ENCODE data around the gene CACHD1.
A peak's percentile ranks its signal among the peaks of the same experiment; 100 is the strongest.

The CACHD1 gene

GRCh38 chr1:64440183-64440826 is 29.6 kb upstream of the CACHD1 start:
- no CpG with 5 or more reads among the region's 7 CpGs for WGBS (ENCODE audit: insufficient coverage, insufficient read length)
- H3K27ac ChIP-seq (ENCODE audit: low read length): no peak overlapping the region
- H3K27me3 ChIP-seq (ENCODE audit: control insufficient read depth, insufficient read depth, low read length): no peaks in the 10 kb centered on the region
- no peaks in the 10 kb centered on the region for H3K36me3 ChIP-seq (ENCODE audit: control insufficient read depth, insufficient read depth, low read length)
- H3K9me3 ChIP-seq (ENCODE audit: control insufficient read depth, insufficient read depth, low read length): no peaks in the 10 kb centered on the region
- H3K4me1 ChIP-seq (ENCODE audit: control insufficient read depth, insufficient read depth, low read length): no peaks in the 10 kb centered on the region
- H3K4me3 ChIP-seq (ENCODE audit: low read length): no peak overlapping the region
- DNase-seq (ENCODE audit: low read depth, low spot score): no peak

GRCh38 chr1:64451440-64451839 is 18.5 kb upstream of the CACHD1 start:
- no peaks in the 10 kb centered on the region; the same call in 1 of the 2 replicates for H3K27me3 ChIP-seq (ENCODE audit: control insufficient read depth, insufficient read depth, low read length)
- H3K4me3 ChIP-seq (ENCODE audit: low read length): no peak overlapping the region
- no peaks in the 10 kb centered on the region for H3K36me3 ChIP-seq (ENCODE audit: control insufficient read depth, insufficient read depth, low read length)
- H3K4me1 ChIP-seq (ENCODE audit: control insufficient read depth, insufficient read depth, low read length): no peaks in the 10 kb centered on the region
- no peak for DNase-seq (ENCODE audit: low read depth, low spot score)
- H3K9me3 ChIP-seq (ENCODE audit: control insufficient read depth, insufficient read depth, low read length): no peaks in the 10 kb centered on the region
- WGBS (ENCODE audit: insufficient coverage, insufficient read length): no CpG with 5 or more reads among the region's 1 CpG
- no peak overlapping the region for H3K27ac ChIP-seq (ENCODE audit: low read length)

DNA sequence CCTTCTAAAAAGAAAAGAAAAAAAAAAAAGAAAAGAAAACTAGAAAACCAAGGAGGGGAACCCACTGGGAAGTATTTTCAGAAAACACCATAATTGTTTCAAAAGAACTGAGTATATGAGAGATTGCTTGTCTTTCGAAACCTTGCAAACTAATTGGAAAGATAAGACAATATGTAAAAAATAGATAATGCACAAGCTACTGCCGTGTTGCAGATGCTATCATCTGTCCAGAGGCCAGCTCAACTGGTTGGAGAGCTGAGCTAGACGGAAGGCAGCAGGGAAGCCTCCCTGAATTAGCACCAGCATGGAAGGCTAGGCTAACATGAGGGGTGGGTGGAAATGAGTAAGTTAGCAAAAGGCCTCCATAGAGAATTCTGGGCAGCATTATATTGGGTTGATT is 16.2 kb upstream of the CACHD1 start:
- H3K27ac ChIP-seq (ENCODE audit: low read length): no peak overlapping the region
- H3K9me3 ChIP-seq (ENCODE audit: control insufficient read depth, insufficient read depth, low read length): no peaks in the 10 kb centered on the region
- no peaks in the 10 kb centered on the region; the same call in 1 of the 2 replicates for H3K27me3 ChIP-seq (ENCODE audit: control insufficient read depth, insufficient read depth, low read length)
- DNase-seq (ENCODE audit: low read depth, low spot score): no peak
- no peaks in the 10 kb centered on the region for H3K36me3 ChIP-seq (ENCODE audit: control insufficient read depth, insufficient read depth, low read length)
- no peak overlapping the region for H3K4me3 ChIP-seq (ENCODE audit: low read length)
- WGBS (ENCODE audit: insufficient coverage, insufficient read length): no CpG with 5 or more reads among the region's 3 CpGs
- H3K4me1 ChIP-seq (ENCODE audit: control insufficient read depth, insufficient read depth, low read length): no peaks in the 10 kb centered on the region

DNA sequence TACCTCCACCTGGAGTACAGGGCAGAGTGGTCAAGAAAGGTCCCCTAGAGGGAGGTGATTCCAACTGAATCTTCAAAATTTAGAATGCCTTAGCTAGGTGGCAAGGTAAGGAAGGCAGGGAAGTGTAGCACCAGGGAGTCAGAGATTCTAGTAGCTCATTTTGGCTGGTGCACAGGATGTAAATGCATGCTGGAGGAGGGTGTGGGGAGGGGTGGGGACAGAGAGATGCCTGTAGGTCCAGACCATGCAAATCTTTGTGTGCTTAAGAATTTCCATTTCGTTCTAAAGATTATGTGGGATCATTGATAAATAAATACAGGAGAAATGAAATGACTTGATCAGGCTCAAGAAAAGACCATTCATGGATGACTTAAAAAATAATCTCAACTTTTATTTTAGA is 11.0 kb upstream of the CACHD1 start:
- no CpG with 5 or more reads among the region's 1 CpG for WGBS (ENCODE audit: insufficient coverage, insufficient read length)
- Histone ChIP-seq H3K27ac (ENCODE audit: low read length) (no peak overlapping the region), H3K9me3 (ENCODE audit: control insufficient read depth, insufficient read depth, low read length) (no peaks in the 10 kb centered on the region), H3K4me1 (ENCODE audit: control insufficient read depth, insufficient read depth, low read length) (no peaks in the 10 kb centered on the region), H3K36me3 (ENCODE audit: control insufficient read depth, insufficient read depth, low read length) (no peaks in the 10 kb centered on the region), H3K27me3 (ENCODE audit: control insufficient read depth, insufficient read depth, low read length) (no peaks in the 10 kb centered on the region), H3K4me3 (ENCODE audit: low read length) (no peak overlapping the region)
- no peak for DNase-seq (ENCODE audit: low read depth, low spot score)

GRCh38 chr1:64459743-64460142 is 10.2 kb upstream of the CACHD1 start:
- no CpG with 5 or more reads among the region's 5 CpGs for WGBS (ENCODE audit: insufficient coverage, insufficient read length)
- Histone ChIP-seq H3K27ac (ENCODE audit: low read length) (no peak overlapping the region), H3K27me3 (ENCODE audit: control insufficient read depth, insufficient read depth, low read length) (no peaks in the 10 kb centered on the region), H3K9me3 (ENCODE audit: control insufficient read depth, insufficient read depth, low read length) (no peaks in the 10 kb centered on the region), H3K4me3 (ENCODE audit: low read length) (no peak overlapping the region), H3K4me1 (ENCODE audit: control insufficient read depth, insufficient read depth, low read length) (no peaks in the 10 kb centered on the region), H3K36me3 (ENCODE audit: control insufficient read depth, insufficient read depth, low read length) (no peaks in the 10 kb centered on the region)
- no peak for DNase-seq (ENCODE audit: low read depth, low spot score)

GRCh38 chr1:64466033-64466432 is 3.9 kb upstream of the CACHD1 start:
- H3K36me3 ChIP-seq (ENCODE audit: control insufficient read depth, insufficient read depth, low read length): no peaks in the 10 kb centered on the region
- no peaks in the 10 kb centered on the region; the same call in 1 of the 2 replicates for H3K4me1 ChIP-seq (ENCODE audit: control insufficient read depth, insufficient read depth, low read length)
- no peaks in the 10 kb centered on the region; the same call in 1 of the 2 replicates for H3K27me3 ChIP-seq (ENCODE audit: control insufficient read depth, insufficient read depth, low read length)
- H3K9me3 ChIP-seq (ENCODE audit: control insufficient read depth, insufficient read depth, low read length): no peaks in the 10 kb centered on the region
- no peak overlapping the region for H3K4me3 ChIP-seq (ENCODE audit: low read length)
- no peak for DNase-seq (ENCODE audit: low read depth, low spot score)
- WGBS (ENCODE audit: insufficient coverage, insufficient read length): no CpG with 5 or more reads among the region's 7 CpGs
- H3K27ac ChIP-seq (ENCODE audit: low read length): no peak overlapping the region

- no CpG with 5 or more reads among the region's 28 CpGs for WGBS (ENCODE audit: insufficient coverage, insufficient read length)
Measured at GRCh38 chr1:64469116-64469976, 583 bp upstream of the CACHD1 start.

GRCh38 chr1:64470665-64471217 is 812 bp downstream of the CACHD1 start:
- H3K27ac ChIP-seq (ENCODE audit: low read length): no peak overlapping the region
- peak overlapping the region; percentile 76 for H3K4me3 ChIP-seq (ENCODE audit: low read length)
- H3K27me3 ChIP-seq (ENCODE audit: control insufficient read depth, insufficient read depth, low read length): no peaks in the 10 kb centered on the region; the same call in 1 of the 2 replicates
- no peak for DNase-seq (ENCODE audit: low read depth, low spot score)
- no peaks in the 10 kb centered on the region for H3K9me3 ChIP-seq (ENCODE audit: control insufficient read depth, insufficient read depth, low read length)
- peaks cover 8% of the 10 kb centered on the region; the same call in 1 of the 2 replicates for H3K4me1 ChIP-seq (ENCODE audit: control insufficient read depth, insufficient read depth, low read length)
- no peaks in the 10 kb centered on the region for H3K36me3 ChIP-seq (ENCODE audit: control insufficient read depth, insufficient read depth, low read length)
- no CpG with 5 or more reads among the region's 43 CpGs for WGBS (ENCODE audit: insufficient coverage, insufficient read length)

More at GRCh38 chr1:64469116-64469976, 583 bp upstream of the CACHD1 start:
- no peaks in the 10 kb centered on the region; the same call in 1 of the 2 replicates for H3K27me3 ChIP-seq (ENCODE audit: control insufficient read depth, insufficient read depth, low read length)
- no peaks in the 10 kb centered on the region for H3K36me3 ChIP-seq (ENCODE audit: control insufficient read depth, insufficient read depth, low read length)
- peak overlapping the region; percentile 76; the same call in 1 of the 2 replicates for H3K4me3 ChIP-seq (ENCODE audit: low read length)
- no peaks in the 10 kb centered on the region for H3K9me3 ChIP-seq (ENCODE audit: control insufficient read depth, insufficient read depth, low read length)
- DNase-seq (ENCODE audit: low read depth, low spot score): no peak
- H3K27ac ChIP-seq (ENCODE audit: low read length): no peak overlapping the region
- H3K4me1 ChIP-seq (ENCODE audit: control insufficient read depth, insufficient read depth, low read length): peaks cover 3% of the 10 kb centered on the region; the same call in 1 of the 2 replicates

DNA sequence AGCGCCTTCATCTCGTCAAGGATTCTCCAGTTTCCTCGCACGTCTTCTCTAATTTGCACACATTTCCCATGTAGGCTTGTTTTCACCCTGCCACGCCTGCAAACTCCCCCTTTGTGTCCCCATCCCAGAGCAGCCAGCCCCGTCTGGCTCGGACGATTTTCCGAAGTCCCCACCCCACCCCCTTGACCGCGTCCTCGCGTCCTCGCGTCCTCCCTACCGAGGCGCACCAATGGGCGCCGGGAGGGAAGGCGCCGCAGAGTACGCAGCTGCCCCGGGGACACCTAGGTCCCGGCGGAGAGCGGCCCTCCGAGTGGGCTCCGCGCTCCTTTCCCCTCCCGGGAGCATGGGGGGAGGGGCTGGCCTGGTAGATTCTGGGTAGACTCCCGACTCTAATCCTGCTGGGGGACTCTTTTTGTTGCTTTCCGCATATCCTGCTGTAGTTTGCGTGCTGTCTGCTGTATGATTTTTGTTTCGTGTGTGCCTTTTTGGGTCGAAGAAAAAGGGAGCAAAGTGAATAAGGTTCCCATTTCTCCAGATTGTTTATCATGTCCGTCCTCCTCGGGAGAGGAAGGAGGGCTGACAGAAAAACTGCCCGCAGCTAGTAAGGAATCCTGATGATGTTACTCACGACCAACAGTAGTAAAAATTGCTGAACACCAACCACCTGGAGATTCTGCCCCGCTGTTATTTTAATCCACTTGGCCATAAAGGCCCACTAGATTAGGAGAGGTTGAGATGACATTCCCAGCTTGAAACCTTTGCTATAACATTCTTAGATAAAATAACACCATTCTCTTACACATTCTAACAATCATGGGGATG is 1.5 kb downstream of the CACHD1 start:
- Histone ChIP-seq H3K4me3 (ENCODE audit: low read length) (peak overlapping the region; percentile 76), H3K27ac (ENCODE audit: low read length) (no peak overlapping the region), H3K9me3 (ENCODE audit: control insufficient read depth, insufficient read depth, low read length) (no peaks in the 10 kb centered on the region), H3K4me1 (ENCODE audit: control insufficient read depth, insufficient read depth, low read length) (peaks cover 11% of the 10 kb centered on the region; the same call in 1 of the 2 replicates), H3K36me3 (ENCODE audit: control insufficient read depth, insufficient read depth, low read length) (no peaks in the 10 kb centered on the region), H3K27me3 (ENCODE audit: control insufficient read depth, insufficient read depth, low read length) (no peaks in the 10 kb centered on the region; the same call in 1 of the 2 replicates)
- no peak for DNase-seq (ENCODE audit: low read depth, low spot score)
- WGBS (ENCODE audit: insufficient coverage, insufficient read length): no CpG with 5 or more reads among the region's 40 CpGs

GRCh38 chr1:64472040-64472376 is 2.1 kb downstream of the CACHD1 start:
- no peak overlapping the region for H3K27ac ChIP-seq (ENCODE audit: low read length)
- no peaks in the 10 kb centered on the region for H3K36me3 ChIP-seq (ENCODE audit: control insufficient read depth, insufficient read depth, low read length)
- WGBS (ENCODE audit: insufficient coverage, insufficient read length): 80% methylated on average over 1 of the region's 9 CpGs
- peak overlapping the region; percentile 76; the same call in 1 of the 2 replicates for H3K4me3 ChIP-seq (ENCODE audit: low read length)
- no peak for DNase-seq (ENCODE audit: low read depth, low spot score)
- H3K27me3 ChIP-seq (ENCODE audit: control insufficient read depth, insufficient read depth, low read length): no peaks in the 10 kb centered on the region; the same call in 1 of the 2 replicates
- H3K4me1 ChIP-seq (ENCODE audit: control insufficient read depth, insufficient read depth, low read length): peaks cover 11% of the 10 kb centered on the region; the same call in 1 of the 2 replicates
- no peaks in the 10 kb centered on the region for H3K9me3 ChIP-seq (ENCODE audit: control insufficient read depth, insufficient read depth, low read length)
